NCI-H1105 treated with DMSO at 0.1 percent for 48 hours (cell line): ENCODE data around the gene CRYBB1.

ENCODE experiments used
- DNase-seq: peaks from one replicate; lab custom pipeline; 2025; lab: John Stamatoyannopoulos, UW

CRYBB1 gene

DNA sequence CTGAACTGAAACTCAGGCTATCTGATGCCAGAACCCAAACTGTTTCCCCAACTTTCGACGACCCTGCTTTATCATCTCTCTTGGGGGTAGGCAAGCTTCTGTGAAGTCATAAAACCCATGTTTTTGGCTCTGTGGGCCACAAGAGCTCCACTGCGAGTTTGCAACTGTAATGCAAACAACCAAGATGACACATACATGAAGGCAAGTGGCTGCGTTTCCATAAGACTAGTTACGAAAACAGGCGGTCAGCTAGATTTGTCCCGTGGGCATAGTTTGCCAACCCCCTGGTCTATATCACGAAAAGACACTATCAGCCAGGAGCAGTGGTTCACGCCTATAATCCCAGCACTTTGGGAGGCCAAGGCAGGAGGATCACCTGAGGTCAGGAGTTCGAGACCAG lies 65.4 kb downstream of the CRYBB1 start:
- DNase-seq: no peak

DNA sequence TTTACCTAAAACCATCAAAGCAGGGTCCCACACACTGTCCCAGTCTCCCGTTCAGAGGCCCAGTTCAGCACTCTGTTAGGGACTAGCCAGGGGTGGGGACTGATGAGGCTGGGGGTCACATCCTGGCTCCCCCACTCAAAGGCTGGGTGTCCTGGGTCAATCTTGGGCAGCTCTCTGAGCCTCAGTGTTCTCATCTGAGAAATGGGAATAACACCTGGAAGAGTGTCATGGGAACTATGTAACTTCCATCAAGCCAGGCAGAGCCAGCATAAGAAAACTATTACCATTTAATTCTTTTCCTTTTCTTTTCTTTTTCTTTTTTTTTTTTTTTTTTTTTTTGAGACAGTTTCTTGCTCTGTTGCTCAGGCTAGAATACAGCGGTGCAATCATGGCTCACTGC lies 66.3 kb downstream of the CRYBB1 start:
- no peak for DNase-seq

- no peak for DNase-seq
Observed at GRCh38 chr22:26550498-26551033, 67.3 kb downstream of the CRYBB1 start.

GRCh38 chr22:26549902-26550497 lies 67.8 kb downstream of the CRYBB1 start:
- no peak for DNase-seq
